Left renal cortex interstitium (tissue), 4 donors: ENCODE results near the gene GPR161. TPM values are rescaled to one million over a fixed set of nuclear protein-coding genes. Genes with fewer than 3 reads are reported as not detected.

Source experiments
- DNase-seq, 4 donors: peaks; one replicate each; pipeline ENCODE4 v3.0.0-alpha.2; 2013; ENCODE audit warnings: low read depth in 4 of 4, low spot score in 2 of 4, missing footprints in 1 of 4
- polyA plus RNA-seq, 4 donors: library from polyadenylated mRNA; unstranded; fragments of 120-200 nt; gene quantifications; one replicate each; pipeline ENCODE4 v1.2.1, GENCODE V29; 2013; ENCODE audit not compliant: insufficient read length in 4 of 4

Gene GPR161
- polyA plus RNA-seq, 4 donors: 19.1 to 20.7 (median 20.4) TPM

DNA sequence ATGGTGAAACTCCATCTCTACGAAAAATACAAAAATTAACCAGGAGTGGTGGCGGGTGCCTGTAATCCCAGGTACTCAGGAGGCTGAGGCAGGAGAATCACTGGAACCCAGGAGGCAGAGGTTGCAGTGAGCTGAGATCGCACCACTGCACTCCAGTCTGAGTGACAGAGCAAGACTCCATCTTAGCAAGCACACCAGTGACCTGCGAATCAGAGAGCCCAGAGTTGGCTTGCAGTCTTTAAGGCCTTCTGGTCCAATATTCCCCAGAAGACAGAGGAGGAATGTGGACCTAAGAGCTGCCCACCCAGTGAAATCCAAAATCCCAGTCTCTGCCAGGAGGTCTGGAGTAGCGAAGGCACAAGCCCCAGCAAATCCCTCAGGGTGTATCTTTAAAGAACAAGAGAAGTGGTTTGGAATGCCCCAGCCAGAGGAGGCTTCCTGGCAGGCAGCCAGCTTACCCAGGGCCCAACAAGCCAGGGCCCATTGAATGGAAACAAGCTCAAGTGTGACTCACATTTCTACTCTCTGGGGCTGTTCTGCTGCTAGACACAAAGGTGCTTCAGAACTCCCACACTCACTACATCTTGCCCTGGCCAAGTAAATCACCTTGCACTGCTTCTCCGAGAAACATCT is 23.9 kb downstream of the GPR161 start:
- DNase-seq: no peak

DNA sequence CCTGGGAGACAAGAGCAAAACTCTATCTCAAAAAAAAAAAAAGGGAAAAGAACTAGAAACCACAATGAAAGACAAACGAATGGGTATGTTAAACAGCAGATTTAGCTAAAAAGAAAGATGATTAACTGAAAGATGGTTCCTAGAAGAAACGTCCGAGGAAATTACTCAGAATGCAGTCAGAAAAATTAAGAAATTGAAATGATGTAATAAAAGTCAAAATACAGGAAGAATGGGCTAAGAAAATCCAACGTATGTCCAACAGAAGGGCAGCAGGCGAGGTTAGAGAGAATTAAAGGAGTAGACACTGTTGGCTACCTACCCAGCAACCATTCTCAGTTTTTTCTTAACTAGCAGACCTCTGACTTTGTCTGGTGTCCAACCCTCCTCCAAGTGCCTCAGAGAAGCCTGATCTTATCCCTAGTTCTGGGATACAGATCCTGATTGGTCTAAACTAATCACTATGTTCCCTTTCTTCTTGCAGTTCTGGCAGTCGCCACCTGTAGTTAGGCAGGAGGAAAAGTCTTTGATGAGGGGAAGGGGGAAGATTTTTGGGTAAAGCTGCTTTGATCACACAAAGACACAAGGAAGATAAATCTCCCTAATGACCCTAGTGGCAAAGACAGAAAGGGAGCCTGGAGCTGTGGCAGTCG is 25.7 kb downstream of the GPR161 start:
- DNase-seq: no peak

DNA sequence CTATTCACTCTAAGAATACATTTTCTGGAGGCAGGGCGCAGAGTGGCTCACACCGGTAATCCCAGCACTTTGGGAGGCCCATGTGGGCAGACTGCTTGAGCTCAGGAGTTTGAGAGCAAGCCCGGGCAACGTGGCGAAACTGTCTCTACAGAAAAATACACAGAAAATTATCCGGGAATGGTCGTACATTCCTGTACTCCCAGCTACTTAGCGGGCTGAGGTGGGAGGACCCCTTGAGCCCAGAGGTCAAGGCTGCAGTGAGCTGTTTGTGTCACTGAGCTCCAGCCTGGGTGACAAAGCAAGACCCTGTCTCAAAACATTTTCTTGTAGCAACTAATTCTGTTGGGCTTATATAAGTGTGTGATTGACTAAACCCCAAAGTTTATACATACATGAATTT is 30.5 kb downstream of the GPR161 start:
- no peak for DNase-seq

DNA sequence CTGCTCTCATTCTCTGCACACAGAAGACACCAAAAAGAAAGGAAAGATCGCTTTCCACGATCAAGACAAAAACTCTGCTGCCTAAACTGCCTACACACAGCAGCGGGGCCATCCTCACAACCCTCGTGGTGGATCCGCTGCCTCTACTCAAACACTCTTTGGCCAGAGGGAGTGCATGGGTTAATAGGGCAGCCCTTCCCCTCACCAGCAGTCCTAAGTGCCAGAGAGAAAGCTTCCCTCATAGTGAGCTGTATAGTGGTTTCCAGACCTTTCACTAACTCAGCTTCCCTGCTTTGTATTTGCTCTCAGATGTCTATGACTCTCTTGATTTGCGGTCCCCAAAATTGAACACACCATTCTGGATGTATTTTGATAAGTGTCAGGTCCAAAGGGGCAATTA is 30.9 kb downstream of the GPR161 start:
- no peak for DNase-seq

DNA sequence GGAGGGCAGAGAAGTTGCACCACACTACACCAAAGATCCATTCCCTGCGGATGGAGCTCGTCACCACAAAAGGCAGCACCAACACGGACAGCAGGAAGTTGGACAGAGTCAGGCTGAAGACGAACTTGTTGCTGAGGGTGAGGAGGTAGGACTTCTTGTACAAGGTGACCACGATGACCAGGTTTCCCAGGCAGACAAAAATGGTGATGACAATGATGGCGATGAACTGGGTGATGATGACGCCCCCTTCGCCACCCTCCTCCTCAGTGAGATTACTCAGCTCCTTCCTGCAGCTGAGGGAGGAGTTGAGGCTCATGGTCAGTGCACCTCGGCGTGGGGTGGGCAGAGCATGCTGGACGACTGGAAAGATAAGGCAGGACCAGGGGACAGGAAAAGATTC is 32.2 kb downstream of the GPR161 start:
- no peak for DNase-seq

DNA sequence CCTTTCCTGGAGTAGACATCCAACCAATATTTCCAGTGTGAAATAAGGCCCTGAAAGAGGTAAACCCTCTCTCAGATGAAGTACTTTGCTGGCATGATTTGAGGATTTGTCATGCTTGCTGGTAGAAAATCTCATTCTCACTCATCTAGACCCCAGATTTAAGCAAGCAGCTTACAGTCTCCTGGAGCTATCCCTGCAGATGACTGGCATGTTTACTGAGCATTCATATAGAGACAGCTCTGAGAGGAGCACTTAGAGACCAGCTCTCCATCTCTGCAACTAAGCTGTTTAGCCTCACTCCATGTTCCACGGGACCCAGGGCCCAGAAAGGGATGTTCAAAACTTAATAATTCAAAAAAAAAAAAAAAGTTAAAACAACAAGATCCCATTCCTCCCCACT is 34.2 kb downstream of the GPR161 start:
- DNase-seq: no peak

DNA sequence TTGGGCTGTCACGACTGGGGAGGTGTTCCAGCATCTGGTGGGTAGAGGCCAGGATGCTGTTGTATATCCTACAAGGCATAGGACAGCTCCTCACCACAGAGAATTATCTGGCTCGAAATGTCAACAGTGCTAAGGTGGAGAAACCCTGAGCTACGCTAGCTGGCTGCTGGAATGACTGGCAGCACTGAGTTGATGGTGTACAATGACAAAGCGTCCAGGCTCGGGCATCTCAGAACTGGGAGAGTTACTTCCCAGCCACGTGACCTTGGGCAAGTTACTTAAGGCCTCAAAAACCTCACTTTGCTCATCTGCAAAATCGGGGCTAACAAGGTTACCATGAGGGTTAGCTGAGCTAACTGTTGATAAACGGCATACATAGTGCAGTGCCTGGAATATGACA is 35.4 kb downstream of the GPR161 start:
- no peak for DNase-seq

DNA sequence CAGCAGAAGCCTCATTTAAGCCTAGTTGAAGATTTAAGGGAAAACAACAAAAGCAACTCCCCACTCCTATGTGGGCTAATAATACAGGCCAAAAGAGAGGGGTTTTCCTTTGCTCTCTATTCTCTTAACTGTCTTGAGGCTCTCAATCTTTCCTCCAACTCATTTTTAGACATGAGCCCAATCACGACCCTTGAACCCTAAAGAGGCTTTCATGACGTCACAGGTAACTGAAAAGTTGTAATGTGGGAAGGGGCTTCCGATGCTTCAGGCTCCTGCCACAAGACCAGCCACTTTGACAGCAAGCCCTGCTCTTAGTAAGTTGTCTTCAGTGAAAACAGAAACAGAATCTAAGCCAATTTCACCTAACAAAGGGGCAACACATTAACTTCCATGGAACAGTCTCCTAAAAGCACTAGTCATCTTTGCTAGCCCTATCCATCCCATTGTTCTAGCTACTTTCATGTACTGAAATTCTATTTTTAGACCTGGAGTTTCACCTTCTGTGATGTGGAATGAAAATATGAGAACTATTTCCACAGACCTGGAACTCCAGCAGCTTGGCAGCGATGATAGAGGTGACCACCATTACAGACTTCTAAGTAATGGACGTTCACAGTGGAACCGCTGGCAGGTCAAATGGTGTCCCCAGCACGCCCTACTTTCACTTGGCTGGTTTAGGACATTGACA is 36.3 kb downstream of the GPR161 start:
- DNase-seq: no peak

DNA sequence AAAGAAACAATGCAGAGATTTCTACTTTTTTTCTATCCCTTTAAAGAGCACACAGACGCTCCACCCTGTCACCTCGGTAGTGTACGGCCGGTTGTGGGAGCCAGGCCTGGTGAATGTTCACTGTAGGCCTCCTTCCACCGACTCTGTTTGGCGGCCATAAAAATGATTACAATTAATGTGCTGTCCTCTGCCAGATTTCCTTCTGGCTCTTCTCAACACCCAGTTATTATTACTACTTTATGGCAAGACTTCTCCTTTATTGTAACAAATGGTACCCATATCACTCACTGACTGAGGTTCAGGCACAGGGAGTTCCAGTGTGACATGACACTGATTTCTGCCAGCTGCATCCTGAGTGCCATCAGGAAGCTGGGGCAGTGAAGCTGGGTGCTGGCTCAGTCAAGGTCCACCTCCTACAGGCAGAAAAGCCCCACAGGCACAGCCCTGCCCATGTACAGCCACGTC is 37.4 kb downstream of the GPR161 start:
- no peak for DNase-seq

DNA sequence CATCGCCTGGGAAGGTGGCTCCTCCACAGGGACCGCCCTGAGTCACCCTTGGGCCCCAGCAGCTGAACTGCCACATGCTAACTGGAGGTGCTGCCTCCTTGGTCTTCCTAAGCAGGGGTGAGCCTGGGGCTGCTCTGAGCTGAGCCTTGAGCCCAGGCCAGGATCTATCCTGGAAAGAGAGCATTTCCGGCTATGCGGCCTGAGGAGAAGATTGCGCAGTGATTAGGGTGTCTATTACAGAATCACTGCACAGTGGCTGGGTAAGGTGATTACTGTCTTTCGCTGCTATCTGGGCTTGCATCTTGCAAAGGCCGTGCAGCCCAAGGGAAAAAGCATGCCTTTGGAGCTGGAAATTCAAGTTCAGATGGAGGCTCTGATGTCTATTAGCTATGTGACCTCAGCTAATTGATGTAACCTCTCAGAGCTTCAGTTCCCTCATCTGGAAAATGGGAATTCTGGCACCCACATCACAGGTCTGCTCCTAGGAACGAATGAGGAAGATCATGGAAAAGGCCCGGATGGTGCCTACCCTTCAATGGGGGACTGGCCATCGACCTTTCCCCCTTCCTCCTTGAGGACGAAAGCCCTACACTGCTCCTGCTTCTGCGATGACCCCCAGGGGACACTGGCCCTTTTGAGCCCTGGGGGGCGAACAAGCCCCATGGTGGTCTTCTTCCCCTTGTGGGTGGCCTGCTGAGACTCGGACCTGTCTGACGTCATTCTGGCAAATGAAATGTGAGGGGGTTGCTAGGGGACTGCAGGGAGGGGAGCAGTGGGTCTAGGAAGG is 38.0 kb downstream of the GPR161 start:
- no peak for DNase-seq

DNA sequence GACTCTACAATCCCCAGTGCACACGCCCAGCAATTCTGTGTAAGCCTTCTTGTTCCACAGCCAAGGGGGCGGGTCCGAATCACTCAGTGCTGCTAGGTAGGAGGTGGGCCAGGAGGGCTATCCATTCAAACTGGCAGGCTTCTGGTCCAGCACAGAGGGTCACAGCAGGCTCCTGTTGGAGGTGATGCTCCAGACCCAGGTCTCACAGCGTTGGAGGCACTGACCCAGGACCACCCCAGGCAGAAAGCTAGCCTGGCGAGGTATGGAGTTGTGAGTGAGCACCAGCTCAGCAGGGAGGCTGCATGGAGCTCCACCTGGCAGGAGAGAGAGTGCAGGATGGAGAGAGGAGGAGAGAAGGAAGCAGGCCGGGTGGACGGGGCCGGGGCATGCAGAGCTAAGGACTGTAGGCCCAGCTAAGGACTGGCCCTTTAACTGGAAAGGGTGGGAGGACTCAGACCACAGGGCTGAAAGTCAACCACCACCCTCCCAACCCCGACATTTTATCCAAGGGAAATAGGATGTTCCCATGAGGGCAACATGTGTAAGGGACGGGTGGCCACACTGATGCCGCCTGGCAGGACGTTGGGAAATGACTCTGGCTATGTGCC is 38.7 kb downstream of the GPR161 start:
- no peak for DNase-seq

DNA sequence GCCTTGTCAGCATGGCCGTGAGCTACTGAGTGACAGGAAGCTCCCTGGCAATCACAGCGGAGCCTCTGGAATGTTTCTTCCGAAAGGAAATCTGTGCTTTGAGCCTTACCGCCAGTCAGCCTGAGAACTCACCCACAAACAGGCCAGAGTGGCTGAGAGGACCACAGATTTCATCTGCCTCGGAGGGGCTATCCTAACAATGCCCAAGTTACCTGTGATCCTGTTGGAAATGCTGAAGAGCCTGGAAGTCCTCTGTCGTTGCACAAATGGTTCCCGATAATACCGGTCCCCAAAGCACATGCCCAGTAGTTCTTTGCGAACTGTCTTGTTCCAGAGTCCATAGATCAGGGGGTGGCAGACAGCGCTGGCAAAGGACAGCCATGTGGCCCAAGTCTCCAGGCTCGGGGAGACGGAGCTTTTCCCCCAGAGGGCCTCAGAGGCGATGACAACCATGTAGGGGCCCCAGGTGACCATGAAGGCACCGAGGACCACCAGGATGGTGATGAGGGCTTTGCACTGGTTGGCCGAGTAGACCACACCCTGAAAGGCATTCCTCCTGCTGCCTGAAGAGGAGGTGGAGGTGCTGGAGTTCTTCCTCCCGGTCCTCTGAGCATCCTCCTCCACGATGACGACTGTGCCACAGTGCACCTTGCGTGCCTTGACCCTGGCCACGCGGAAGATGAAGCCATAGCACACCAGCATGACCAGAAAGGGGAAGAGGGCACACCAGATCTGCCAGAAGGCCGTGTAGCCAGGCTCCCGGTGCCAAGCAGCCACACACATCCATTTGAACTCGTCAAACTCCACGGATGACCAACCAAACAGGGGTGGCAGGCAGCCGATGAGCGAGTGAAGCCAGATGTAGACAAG is 40.2 kb downstream of the GPR161 start:
- DNase-seq: no peak

DNA sequence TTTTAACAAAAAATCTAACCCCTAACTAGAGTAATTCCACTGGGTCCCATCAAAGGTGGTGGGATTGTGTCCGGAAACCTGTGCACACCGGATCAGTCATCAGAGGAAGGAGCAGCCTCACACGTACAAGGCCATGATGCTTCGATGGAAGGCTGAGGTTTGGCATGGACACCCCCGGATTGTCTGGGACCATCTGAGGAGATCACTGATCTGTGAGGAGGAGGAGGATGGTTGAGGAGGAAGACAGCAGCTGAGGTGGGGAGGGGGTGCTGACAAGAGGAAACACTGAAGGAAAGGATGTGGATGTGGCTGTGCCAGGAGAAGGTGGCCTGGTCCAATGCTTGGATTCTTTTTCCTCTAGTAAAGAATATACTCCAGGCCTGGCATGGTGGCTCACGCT is 41.3 kb downstream of the GPR161 start:
- no peak for DNase-seq

DNA sequence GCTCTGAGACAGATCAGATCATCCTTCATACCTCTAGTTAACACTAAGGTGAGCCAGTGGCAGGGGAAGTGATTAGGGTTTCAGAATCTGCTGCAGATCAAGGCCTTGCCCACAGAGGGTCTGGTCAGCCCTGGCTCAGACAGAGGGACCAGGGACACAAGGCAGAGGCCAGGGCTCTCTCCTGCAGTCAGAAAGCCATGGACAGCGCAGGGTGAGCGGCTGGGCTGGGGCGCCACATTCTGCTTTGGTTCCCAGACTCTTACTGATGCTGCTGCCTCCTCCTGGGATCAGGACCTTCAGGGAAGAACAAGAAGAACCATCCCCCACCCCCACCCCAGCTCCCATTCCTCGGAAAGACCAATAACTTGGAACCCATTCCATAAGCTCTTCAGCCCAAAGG is 43.1 kb downstream of the GPR161 start:
- no peak for DNase-seq

DNA sequence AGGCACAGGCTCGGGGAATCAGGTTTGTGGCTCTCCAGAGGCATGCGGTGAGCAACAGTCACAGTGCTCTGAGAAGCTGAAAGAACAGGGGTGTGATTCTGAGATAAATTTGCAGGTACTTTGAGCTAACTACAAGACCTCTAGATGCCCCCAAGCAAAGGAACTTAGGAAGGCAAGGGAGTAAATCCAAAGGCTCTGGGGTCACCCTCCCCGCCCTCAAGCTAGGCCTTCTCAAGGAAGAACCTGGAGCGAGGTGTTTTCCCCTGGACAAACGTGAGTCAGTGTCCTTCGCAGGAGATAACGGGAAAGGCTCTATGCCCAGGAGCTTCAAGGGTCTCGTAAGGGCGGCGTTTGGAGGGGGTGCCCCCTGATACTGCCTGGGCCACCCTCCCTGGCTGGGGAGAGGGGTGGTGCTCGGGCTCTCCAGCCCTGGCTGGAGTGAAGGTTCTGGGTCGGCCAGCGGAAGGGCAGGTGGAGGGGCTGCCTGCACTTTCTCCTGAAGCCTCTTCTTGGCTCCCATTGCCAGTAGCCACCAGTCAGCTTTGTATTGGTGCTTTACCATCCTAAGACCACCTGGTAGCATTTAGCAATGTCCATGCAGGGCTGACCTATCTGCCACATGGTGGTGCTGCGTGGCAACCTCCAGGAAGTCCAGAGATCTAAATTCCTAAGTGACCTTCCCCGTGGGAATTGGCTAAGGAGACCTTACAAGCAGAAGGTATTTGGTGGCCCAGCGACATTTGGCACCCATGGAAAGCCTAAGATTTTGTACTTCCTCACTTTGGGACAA is 44.0 kb downstream of the GPR161 start:
- no peak for DNase-seq

DNA sequence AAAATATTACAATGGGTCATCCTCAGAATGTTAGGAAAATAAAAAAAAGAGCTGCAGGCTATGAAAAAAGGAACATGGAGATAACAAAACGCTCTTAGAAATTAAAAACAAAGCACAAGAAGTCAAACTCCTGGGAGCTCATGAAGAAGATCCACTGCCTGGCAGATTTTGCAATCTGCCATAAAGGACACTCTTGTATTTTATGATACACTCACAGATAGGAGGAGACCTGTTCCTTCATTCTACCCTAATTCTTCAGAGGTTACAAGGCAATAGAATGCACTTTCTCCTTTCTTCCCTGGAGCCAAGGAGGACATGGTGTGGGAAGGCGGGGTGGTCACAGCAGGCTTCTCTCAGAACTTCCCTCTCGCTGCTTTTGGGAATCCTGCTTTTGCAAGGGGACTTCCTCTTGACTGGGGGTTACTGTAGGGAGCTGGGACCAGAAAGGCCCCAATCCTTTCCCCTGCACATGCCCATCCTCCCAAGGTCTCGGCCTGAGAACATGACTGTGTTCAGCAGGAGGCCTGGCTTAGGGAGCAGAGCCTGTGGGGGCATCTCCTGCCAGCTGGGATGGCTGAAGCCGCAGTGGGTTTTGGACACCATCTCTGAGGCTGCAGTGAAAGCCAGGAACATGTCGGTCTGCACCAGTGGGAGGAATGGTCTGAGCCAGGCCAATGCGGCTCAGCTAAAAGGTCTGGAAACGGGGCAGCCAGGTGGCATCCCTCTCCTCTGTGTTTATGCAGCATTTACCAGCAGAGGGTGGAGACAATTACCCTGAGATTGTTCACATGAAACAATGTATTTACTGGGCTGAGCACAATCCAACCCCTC is 44.8 kb downstream of the GPR161 start:
- DNase-seq: no peak

DNA sequence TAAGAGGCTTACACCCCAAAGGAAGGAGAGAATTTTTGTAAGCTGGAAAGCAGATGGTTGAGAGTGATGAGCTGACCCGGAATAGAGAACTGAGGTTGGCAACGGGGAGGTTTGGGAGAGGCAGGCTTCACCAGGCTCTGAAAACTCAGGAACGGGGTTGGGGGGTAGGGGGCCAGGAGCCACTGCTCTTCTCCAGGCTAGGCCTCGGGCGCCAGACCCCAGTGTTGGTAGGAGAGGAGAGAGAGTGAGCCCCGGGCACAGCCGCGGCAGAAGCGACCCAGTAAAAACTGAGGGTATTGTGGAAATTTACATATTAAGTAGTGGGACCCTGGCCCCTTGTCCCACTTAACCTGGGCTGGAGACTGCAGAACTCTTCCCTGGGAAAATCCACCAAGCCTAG is 45.7 kb downstream of the GPR161 start:
- no peak for DNase-seq

DNA sequence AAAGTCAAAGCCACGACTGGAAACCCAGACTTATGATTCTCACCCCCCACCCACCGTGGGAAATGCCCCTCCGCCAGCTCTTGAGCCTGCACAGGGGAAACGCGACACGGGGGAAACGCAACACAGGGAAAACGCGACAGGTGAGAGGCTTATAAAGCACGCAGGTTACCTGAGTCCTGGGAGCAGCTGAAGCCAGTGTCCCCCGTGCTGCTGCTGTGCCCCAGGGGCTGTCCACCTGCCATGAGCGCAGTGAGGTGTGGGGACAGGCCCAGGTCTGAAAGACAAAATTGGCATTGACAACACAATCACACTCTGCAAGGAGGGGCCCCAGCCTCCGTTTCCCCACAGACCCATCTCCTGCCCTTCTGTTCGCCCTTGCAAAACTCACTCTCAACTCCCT is 46.3 kb downstream of the GPR161 start:
- DNase-seq: no peak
